ENCODE data around the gene GLIS1.
A peak's percentile ranks its signal among the peaks of the same experiment; 100 is the strongest.
"Not testable (repeated sequence)": the region's sequence is repeated elsewhere in the genome, so short reads cannot be mapped to it uniquely, and the experiment has no call there.

GLIS1 gene

DNA sequence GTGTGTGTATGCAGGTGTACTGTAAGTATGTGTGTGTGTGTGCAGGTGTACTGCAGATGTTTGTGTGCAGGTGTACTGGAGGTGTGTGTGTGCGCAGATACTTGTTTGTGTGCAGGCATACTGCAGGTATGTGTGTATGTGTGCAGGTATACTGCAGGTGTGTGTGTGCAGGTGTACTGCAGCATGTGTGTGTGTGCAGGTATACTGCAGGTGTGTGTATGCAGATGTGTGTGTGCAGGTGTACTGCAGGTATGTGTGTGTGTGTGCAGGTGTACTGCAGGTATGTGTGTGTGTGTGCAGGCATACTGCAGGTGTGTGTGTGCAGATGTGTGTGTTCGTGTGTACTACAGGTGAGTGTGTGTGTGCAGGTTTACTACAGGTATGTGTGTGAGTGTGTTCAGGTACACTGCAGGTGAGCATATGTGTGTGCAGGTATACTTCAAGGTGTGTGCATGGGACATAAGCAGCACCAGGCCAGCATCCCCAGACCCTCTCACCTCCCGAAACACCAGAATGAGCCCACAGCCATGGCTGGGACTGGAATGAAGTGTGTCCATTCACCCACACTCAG, 182.2 kb downstream of the GLIS1 start:
- no peak for DNase-seq

DNA sequence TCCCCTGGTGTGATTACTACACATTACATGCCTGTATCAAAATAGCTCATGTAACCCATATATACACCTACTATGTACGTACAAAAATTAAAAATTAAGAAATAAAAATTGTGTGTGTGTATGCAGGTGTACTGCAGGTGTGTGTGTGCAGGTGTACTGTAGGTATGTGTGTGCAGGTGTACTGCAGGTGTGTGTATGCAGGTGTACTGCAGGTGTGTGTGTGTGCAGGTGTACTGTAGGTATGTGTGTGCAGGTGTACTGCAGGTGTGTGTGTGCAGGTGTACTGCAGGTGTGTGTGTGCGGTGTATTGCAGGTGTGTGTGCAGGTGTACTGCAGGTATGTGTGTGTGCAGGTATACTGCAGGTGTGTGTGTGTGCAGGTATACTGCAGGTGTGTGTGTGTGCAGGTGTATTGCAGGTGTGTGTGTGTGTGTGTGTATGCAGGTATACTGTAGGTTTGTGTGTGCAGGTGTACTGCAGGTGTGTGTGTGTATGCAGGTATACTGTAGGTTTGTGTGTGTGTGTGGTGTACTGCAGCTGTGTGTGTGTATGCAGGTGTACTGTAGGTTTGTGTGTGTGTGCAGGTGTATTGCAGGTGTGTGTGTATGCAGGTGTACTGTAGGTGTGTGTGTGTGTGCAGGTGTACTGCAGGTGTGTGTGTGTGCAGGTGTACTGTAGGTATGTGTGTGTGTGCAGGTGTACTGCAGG, 183.2 kb downstream of the GLIS1 start:
- not testable (repeated sequence) for DNase-seq

DNA sequence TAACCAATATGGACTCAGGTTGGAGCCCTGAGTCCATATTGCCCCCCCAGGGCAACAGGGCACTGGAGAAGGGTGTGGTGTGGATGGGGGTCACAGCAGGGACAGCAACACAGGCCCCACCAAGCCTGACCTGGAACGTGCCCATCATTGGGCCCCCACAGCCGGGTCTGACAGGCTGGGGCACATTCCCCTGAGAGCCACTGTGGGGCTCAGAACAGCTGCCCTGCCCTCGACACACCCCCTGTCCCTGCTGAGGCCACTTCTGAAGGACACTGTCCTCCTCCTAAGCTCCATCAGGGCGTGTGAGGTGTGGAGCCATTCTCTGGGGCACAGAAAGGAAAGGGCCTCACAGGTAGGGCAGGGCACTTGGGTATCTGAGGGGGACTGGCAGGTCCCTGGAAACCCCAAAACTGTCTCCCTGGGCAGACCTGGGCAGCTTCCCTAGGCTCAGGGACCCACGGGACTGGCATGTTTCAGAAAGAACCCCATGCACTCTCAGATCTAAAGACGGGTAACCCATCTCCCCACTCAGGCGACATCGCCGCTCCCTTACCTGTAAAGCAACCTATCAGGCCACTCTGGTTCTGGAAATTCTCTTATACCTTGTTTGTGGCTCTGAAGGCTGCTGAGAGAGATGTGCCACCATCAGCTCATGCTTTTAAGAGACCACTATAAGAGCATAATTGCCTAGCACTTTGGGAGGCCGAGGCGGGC, 184.2 kb downstream of the GLIS1 start:
- no peak for DNase-seq

DNA sequence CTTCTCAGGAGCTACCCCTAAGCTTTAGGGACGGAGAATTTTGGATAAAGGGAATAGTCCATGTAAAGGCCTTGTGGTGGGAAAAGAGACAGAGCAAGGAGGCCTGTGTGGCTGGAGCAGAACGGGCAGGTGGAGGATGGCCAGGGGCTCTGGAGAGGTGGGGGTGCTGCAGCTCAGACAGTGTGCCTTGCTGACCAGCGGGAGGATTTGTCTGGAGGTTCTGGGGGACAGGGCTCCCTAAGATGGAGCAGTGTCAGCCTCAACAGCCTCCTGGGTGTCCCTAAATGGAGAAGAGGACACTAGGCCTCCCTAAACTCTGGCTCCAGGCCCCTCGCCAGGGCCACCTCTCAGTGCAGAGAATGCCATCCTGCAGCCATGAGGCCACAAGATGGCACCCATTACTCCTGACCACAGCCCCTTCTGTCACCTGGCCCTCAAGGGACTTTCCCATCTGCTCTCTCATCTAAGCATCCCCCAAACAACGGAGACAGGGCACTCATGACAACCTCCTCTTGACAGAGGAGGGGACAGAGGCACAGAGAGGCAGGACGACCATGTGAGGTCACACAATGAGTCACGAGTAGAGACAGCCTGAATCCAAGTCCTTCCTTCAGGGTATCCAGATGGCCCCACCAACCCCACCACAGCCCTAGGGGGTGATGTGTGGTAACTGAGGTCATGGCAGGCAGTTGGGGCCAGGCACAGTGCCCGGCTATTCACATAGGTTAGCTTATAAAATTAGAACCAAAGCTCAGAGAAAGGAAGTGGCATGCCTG, 185.0 kb downstream of the GLIS1 start:
- no peak for DNase-seq

DNA sequence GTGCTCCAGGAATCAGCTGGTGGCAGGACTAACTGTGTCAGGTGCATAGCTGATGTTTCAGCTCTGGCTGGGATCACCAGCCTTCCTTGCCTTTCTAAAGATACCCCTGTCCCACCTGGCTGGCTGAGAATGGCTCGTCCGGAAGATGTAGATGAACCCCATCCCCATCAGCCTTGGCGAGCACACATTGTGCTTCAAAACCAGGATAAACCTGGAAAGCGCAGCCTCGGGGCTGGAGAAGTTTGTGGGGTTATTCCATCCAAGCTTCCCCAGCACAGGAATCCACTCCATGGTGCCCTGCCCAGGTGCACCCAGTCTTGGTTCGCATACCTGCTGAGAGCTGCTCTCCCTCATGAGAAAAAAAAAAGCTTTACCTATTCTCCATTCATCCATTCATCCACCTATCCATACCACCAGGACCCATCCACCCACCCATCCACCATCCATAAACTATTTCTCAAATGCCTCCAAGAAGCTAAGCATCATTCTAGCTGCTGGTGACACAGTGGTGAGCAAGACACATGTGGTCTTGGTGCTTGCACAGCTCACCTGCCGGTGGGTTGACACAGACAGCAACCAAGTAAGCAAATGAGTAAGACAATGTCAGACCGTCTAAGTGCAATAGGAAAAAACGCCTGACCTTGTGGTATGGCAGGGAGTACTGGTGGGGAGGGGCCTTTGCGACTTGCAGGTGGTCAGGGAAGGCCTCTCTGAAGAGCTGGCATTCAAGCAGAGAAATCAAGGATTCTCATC, 185.8 kb downstream of the GLIS1 start:
- DNase-seq, result no peak

DNA sequence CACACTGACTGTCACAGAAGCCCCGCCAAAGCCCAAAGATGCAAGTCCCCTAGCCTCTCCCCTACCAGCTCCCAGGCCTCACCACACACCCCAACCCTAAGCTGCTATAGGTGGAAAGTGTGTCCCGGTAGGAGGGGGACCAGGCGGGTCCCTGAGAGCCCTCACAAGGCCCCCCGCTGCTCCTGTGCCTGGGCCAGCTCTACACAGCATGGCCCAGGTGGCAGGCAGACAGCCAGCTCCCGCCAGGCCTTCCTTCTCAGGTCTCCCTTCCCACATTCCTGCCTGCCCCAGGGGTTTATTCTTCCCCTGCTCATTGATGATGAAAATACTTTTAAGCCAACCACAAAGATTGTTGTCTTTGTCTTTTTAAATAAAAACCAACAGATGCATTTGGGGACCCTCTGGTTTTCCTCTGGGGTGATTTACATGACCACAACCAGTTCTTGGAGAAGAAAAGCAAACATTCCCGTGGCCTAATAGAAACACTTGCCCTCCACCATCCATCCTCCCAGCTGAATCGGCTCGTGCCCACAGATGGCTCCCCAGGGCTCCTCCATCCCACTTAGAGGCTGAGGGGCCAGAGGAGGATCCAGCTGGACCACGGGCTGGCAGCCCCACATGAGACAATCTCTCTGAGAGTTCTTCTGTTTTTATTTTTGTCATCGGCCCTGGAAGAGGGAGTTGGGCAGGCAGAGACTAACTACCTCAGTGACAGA, 186.7 kb downstream of the GLIS1 start:
- no peak for DNase-seq

DNA sequence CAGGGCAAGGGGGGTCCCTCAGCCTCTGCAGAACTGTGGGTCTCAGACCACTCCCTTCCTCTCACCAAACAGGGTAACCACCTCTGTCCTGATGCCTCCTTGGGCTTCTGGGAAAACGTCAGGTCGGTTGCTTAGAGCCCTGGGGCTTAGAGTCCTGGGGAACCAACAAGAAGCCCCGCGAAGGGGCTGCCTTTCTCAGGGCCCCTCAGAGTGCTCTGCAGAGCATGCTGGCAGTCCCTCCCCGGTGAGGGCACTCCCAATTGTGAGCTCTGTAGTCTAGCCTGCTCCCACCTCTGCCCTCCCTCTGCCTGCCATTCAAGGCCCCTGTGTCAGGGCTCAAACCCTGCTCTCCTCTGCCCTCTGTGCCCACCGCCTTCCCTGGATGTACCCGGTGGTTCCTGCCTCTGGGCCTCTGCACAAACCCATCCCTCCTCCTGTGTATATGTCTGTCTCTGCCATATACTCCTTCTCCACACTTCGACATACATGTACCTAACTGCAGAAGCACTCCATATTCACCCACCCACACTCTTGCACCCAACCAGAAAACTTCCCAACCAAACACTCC, 187.5 kb downstream of the GLIS1 start:
- DNase-seq, result no peak

DNA sequence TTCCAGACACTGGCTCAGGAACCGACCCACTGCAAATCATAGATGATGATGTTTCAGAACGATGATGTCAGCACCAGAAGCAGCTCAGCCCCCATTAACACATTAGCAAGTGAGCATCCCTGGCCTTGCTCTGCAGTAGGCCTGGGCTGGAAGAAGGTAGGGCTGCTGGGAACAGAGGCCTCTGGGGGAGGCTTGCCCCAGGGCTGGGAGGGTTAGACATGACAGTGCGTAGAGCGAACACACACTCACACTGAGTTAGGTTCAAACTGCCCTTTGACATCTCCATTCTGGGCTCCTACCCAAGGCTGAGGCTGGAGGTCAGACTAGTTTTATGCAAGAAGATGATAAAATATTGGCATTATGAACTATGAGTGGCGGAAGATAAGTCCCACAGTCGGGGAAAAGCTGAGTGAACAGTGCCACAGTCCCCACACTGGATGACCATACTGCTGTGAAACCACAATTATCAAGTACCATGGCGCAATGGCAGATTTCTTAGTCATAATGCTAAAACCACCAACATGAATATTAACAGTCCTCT, 188.7 kb downstream of the GLIS1 start:
- DNase-seq, result peak; percentile 30

DNA sequence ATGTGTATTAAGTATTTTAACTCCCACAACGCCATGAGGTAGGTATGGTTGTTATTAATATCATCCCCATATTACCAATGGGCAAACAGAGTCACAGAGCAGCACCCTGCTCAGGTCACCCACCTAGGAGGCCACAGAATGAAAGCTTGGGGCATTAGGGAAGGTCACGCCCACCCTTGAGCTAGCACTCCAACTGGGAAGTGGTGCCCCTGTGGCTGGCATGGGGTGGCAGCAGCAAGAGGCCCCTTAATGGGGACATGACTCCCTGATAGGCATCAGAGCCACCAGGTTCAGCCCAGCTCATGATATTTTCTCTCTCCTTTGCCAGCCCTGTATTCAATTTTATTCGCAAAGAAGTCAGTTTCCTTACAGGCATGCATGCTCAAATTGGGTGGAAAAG, 189.2 kb downstream of the GLIS1 start:
- no peak for DNase-seq

DNA sequence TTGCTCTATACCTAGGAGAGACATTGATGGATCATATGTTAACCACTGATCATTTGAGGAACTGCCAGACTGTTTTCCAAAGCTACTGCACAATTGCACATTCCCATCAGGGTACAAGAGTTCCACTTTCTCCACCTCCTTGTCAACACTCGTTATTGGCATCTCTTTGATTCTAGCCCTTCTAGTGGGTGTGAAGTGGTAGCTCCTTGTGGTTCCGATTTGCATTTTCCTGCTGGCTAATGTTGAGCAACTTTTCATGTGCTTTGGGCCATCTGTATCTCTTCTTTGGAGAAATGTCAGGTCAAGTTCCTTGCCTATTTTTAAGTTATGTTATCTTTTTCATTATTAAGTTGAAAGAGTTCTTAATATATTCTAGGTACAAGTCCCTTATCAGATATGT, 189.7 kb downstream of the GLIS1 start:
- no peak for DNase-seq

DNA sequence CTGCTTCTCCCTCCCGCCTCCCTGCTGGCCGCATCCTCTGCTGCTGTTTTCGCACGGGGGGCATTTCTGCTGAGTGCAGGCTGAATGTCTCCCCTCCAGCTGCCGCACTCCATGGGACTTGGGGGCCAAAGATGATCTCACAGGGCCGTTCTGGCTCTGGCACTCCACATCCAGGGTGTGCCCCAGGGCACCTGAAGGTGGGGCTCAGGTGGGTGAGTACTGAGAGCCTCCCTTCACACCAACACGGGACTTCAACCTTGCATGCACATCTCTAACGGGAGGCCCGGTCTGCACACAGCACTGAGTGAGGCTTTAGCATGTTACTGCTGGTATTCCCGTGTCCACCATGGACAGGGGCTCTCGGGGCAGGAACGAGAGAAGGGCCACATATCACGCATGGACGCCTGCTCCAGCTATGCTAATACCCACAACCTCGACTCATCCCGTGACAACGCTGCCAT, 190.9 kb downstream of the GLIS1 start:
- no peak for DNase-seq

DNA sequence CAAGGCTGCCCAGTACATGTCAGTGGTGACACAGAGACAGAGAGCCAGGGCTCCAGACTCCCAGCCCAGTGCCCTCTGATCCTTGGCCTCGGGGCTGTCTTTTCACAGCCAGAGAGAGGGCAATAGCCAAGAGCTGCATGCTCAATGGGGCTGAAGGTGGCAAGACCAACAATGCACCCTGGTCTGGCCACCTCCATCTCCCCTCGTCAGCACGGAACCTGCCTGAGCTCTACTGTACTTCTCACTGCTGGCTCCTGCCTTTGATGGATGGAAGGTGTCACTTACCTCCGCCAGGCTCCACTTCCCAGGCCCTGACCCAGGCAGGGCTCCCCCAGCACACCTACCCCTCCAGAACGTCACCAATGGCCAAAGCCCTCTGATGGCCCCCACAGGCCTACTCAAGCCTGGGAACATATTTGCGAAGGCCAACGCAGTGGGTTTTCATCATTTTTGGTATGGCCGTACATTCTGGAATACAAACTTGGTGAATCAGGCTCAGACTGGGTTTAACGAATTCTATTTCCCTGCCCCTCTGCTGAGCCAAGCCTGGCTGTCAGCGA, 191.7 kb downstream of the GLIS1 start:
- no peak for DNase-seq

DNA sequence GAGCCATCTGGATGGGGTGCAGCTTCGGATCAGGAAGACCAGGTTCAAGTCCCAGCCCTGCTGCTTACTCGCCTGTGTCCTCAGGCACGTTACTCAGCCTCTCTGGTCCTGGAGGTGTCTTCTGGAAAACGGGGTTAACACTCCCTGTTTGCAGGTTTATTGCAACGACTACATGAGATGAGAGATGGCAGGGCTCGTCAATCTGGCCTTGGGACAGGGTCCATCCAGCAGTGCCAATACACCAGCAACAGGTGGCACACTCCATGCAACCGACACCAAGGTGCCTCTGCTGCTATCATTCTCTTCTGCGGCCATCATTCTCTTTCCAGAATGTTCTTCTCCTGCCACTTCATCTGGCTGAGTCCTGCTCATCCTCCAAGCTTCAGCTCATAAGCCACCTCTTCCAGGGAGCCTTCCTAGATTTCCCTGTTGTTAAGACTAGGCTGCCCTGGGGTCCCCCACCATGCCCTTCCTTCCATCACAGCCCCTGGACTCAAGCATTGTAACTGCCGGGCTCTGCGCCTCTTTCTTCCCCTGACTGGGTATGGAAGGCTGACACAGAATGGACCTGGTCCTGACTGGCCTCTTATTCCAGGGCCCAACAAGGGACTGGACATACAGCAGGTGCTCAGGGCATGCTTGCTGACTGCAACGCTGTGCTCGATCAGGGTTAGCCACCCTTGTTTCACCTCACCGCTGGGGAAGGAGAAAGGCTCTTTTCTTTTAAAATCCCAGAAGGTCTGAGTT, 192.4 kb downstream of the GLIS1 start:
- no peak for DNase-seq

DNA sequence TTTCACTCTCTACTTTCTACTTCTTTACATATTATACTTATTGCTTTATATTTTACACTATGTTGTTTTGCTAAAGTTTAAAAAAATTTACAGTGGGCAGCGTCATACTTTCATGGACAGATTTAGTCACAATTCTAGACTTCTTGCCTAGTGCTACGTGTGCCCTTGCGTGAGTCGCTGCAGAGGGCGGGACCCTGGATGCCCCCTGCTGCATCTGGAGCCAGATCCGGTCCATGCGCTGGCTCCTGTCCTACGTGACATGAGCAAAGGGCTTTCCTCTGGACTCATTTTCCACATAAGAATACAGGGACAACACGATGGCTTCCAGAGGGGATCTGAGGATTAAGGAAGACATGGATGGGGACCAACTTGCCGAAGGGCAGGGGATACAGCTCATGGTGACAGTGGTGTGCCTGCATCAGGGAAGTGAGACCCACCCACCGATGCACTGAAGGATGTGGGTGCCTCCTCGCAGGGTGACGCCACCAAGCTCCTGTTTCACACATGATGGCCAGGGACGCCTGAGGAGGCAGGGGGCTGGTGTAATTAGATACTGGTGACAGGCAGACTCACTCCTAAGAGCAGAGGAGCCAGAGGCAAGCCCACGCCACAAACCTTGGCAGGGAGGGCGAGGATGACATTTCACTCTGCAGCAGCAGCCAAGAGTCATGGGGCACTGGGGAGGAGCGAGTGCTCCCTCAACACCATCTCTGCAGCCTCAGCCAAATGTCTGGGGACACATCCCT, 193.1 kb downstream of the GLIS1 start:
- no peak for DNase-seq

DNA sequence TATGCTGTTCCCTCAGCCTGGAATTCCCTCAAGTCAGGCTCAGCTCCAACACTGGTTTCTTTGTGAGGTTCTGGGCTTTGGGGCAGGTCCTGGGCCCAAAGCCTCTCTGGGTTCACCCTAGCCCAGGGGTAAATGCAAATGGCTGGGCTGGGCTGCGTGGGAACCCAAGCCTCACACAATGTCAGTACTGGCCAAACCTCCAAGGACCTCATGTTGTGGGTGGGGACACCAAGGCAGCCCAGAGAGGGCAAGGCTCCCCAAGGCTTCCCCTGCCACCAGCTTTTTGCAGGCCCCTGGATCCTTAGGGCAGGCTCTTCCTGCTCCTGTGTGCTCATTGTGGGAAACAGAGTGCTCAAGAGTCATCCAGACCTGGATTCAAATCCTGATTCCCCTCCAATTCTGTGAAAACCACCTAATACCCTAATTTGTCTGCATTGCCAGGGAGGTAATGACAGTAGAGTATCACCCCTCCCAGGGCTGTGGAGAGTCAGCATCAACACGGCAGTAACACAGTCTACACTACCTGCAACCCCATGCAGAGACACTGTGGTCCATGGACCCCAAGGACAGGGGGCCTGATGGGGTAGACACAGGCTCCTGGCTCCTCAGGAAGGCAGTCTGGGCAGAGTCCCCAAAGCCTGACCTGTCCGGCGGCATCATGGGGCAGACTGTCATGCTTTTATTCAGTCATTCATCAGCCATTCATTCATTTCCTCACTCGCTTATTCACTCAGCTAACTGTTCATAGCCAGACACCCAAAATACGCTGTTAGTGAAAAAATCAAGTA, 194.0 kb downstream of the GLIS1 start:
- no peak for DNase-seq

DNA sequence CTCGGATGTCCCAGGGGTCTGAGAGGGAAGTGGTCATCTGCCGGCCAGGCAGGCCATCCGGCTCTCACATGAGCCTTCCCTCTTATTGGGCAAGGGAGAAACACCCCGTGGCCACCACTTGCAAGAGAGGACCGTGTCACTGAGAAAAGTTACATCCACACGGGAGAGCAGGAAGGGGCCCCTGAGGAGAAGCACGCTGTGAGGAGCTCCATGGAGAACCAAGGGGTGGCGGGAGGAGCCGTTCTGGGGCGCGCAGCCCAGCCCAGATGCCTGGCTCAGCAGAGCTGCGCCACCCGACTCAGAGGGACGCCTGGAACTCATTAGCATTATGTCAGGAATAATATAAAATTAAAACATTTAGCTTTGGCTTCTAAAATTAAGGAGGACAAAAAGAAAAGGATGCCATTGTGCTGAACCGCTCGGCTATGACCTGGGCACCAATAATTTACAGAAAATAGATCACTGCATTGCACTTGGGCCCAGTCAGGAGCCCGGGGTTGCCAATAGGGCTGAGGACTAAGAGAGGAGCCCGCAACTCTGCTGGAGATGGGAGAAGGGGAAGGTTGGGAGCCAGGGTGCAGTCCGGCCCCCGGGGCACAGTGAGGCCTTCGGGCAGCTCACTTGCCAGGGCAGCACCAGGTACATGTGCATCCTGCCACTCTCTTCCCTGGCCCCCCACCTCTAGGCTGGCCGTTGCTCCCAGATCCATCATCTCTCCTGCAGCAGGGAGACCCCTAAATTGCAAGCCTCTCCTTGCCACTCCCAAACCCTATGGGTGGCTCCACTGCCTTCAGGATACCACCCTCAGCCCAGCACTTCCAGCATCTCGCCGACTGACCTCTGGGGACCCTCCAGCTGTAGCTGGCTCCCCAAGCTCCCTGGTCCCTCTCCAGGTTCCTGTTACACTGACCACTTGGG, 194.9 kb downstream of the GLIS1 start:
- no peak for DNase-seq

DNA sequence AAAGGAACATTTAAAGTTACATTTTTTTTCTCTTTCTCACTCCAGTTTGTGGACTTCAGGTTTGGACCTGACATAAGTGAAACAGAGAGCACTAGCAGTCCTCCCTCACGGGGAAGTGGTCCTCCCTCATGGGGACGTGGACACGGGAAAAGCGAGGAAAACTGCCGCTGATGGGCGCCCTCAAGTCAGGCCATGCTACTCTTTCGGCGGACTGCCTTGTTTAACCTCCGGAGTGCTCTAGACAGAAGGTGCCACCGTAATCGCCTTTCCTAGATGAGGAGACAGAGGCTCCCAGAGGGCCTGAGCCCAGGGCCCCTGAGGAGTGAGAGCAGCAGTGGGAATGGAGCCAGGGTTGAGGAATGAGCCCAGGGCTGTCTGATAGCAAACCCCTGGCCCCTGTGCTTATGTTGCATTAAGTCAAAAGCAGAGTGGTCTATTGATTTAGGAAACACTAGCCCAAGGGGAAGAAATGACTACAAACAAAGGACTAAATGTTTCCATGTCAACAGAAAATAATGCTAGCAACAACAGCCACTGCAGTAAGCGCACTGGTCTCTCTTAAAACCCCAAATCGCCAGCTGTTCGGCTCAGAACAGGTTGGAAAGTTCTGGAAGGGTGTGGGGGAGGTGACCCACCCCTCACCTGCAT, 195.7 kb downstream of the GLIS1 start:
- no peak for DNase-seq
